AML-193 (cell line): ENCODE results near the gene DPF3.
A peak's percentile ranks its signal among the peaks of the same experiment; 100 is the strongest.

ENCODE experiments used
- DNase-seq, 2 experiments: peaks; one replicate each; lab custom pipeline; 2025; lab: John Stamatoyannopoulos, UW

The DPF3 gene

GRCh38 chr14:72800296-72800695 is 93.6 kb downstream of the DPF3 start:
- no peak for DNase-seq

DNA sequence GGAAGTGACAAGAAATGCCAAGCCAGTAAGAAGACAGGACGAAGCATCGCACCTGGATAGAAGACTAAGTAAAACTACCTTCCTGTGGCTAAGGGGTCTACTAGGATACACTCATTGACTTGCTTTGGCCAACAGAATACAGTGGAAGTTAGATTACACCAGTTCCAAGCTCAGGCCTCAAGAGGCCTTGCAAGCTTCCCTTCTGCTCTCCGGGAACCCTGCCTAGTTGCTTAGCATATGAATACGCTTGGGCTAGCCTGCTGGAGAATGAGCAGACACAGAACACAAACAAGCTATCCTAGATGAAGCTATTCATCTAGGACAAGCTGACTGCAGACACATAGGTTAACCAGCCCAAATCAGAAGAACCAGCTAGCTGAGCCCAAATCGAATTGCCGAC is 97.0 kb downstream of the DPF3 start:
- DNase-seq, result no peak

- no peak for DNase-seq
These were observed 100.6 kb downstream of the DPF3 start for GRCh38 chr14:72793156-72793939.

DNA sequence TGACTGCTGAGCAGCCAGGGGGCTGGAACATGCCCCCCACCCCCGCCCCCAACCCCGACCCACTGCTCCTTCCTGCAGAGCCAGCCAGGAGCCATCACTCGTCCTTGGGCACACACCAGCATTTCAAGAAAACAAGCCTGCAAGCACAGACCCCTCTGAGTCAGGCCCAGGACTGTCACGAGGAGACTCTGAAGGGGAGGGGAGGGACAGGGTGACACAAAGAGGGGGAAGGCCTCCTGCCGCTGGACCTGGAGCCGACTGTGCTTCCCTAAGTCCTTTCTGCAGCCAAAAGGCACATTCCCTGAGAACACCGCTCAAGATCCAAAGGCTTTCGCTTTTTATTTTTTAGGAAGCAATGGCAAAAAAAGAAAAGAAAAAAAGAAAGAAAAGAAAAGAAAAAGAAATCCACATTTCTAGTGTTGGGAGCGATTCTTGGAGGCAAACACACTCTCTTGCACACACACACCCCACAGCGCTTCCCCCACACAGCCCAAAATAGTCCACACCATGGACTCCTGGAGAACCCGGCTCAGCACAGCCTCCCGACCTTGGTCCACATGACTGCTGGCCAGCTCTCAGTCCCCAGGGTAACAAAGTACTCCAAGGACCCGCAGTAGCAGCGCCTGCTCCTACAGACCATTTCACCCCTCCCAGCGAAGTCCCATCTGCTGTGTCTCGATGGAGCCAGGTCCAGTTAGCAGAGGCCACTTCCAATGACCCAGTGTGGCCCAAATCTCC is 101.7 kb downstream of the DPF3 start:
- no peak for DNase-seq

- DNase-seq, result no peak
These were observed 102.9 kb downstream of the DPF3 start for GRCh38 chr14:72790887-72791566.

DNA sequence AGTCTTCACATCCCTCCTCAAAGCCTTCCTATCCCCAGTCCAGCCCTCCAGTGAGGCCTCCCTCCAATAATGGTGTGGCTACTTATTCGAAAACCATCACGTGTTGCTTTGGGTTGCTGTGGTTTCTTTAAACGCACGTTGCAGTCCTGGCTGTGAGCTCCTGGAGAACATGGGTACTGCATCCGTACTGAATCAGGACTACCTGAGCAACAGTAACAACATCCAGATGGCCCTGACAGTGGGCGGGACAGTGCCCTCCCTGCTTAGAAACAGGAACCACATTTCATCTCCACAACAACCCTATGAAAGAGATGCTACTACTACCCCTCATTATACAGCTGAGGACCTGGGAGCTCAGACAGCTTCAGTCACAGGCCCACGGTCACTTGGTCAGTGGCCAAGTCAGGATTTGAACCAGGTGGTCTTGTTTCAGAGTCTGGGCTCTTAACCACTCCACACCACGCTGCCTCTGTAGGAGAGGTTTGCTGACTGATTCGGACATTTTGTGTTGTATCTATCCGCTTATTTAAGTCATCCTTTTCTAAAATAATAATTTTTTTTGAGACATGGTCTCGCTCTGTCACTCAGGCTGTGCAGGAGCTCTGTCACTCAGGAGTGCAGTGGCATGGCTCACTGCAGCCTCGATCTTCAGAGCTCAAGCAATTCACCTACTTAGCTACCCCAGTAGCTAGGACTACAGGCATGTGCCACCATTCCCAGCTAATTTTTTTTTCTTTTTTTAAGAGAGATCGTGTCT is 104.8 kb downstream of the DPF3 start:
- no peak for DNase-seq

- peak in 1 of 2 experiments; percentile 15 for DNase-seq
These were observed 105.6 kb downstream of the DPF3 start for GRCh38 chr14:72788255-72788654.

DNA sequence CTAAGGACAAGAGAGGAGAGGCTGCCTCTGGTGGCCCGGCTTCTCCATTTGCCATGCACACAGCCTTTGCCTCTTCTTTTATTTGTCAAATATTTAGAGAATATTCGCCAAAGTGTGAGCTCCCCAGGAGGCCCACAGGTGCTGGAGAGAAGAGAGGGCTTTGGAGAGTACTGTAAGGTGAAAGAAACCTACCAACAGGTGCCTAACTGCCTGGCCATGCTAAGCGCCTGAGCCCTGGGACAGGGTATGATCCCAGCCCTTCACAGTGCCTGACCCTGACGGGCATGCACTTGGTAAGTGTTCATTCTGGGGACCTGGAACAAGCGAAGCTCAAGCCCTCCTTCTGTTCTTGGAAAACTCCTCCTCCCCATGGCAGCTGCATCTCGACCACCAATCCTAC is 106.1 kb downstream of the DPF3 start:
- DNase-seq, result no peak

GRCh38 chr14:72786378-72787350 is 107.2 kb downstream of the DPF3 start:
- no peak for DNase-seq

- DNase-seq, result no peak
These were observed 110.2 kb downstream of the DPF3 start for GRCh38 chr14:72783741-72784140.

DNA sequence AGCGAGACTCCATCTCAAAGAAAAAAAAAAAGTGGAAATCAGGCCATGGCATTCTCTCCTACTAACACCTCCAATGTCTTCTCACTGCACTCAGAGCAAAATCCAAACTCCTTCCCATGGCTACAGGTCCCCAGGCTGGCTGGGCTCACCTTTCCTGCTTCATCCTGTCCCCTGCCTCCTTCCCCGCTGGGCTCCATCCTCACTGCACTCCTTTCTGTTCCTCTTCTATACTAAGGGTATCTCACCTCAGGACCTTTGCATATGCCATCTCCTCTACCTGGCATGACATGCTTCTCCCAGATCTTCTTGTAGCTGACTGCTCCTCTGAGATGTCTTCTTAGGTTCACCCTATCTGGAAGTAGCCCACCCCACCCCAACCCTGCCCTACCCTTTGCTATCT is 111.1 kb downstream of the DPF3 start:
- DNase-seq, result no peak

GRCh38 chr14:72781561-72782508 is 112.1 kb downstream of the DPF3 start:
- DNase-seq, result no peak

DNA sequence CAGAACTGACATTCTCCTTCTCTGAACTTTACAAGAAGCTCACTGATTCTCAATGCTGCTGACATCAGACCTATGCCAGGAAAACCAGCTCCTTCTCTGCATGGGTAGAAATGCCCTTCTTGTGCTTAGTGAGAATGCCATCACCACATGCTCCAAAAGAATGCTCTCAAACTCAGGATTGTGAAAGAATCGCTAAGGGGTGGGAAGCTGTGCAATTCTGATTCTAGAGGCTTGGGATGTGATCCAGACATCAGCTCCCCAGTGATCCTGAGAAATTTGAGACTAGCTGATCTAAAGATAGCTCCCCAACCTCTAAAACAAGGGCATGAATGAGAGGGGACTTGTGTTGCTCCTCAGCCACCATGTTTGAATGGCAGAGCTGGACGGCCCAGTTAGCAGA is 113.2 kb downstream of the DPF3 start:
- no peak for DNase-seq

DNA sequence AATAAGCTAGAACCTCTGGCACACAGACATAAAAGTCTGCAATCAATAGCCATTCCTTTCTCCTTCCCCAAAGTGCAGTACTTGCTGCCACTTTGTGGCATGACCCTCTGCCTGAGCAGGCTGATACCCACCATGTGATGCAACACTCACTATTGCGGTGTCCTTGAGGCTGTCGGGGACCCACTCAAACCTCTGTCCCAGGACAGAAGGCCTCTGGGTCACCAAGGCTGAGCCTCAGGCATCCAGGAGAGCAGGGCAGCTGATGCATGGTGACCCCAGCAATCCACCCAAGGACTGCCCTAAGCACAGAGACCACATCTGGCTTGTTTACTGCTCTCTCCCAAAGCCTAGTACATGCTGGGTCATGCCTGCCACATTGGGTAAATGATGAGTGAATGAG is 114.2 kb downstream of the DPF3 start:
- no peak for DNase-seq

DNA sequence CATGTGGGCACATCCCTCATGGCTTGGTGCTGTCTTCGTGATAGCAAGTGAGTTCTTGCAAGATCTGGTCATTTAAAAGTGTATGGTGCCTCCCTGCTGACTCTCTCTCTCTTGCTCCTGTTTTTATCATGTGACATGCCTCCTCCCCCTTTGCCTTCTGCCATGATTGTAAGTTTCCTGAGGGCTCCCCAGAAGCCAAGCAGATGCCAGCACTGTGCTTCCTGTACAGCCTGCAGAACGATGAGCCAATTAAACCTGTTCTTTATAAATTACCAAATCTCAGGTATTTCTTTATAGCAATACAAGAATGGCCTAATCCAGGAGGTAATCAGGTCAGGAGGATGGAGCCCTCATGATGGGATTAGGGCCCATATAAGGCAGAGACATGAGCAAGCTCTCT is 116.3 kb downstream of the DPF3 start:
- no peak for DNase-seq

DNA sequence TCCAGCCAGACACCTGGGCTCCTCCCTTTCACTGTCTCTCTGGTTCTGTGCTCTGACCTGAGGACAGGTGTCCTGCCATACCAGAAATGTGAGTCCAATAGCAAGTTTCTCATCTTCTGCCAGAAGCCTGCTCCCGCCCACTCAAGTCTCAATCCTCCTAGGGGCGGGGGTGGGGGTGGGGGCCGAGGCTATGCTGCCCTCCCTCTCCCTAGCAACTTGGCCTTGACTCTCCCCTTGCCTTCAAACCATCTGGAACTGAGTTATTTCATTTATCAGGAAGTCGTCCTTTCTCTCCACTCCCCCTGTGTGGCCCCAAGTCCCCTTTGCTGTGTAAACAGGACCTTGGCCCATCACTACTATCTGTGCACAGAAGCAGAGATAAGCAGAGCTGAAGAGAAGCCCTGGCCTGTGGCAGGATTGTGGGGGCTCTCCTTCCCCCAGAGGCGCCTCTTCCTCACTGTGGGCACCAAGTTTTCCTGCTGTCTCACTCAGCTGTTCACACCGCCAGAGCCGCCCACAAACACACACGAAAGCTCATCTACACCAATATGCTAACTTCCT is 117.1 kb downstream of the DPF3 start:
- DNase-seq, result no peak

DNA sequence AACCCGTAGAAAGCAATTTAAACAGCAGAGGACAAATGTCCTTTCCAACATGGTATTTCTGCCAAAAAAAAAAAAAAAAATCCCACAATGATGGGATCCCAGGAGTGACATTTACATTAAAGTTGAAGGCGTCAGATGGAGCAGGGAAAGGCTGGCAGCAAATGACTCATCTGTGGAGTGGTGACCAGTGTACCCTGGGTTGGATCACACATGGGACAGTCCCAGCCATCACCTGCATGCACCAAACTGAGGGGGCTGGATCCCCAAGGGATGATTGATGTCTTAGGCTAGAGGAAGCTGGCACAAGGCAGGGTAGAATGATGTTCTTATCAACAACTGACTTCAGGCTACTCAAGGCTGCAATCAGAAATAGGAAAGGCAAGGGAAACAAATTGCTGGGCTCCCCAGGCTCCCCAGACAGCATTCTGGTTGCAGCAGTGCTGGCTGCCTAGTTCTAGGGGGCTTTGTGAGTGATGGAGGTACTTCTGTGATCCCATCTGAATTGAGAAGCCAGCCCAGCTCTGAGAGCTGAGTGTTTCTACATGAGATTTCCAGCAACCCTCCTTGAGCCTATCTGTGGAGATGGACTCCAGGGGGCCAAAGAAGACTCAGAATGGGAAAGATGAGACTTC is 117.9 kb downstream of the DPF3 start:
- DNase-seq, result no peak

DNA sequence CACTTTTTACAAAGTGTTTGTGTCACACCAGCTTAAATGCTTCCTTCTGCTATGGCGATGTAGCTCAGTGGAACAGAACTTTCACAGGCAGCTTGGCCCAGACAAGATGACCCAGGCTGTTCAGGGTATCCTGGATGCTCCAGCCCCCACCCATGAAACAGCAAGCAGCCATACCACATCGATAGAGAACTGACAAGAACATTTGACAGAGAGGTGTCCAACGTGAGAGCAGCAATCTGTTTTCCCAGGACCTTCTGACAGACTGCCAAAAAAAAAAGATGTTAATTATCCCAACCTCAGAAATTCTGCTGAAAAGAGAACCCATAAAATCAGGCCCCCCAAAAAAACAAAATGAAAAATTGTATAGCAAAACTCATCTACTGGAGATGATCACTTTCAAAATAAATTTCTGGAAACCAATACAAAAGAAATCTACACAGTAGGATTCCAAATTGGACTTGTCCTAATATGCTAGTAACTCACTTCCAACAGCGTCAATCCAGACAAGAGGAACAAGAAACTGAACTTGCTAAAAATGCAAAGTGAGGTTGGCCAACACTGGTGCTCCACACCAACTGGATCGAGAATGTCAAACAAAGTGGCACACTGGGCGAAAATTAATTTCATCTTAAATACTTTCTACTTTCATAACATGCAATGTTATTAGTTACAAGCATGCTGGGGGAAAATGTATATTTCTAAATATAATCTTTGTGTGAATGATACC is 118.8 kb downstream of the DPF3 start:
- DNase-seq, result no peak
